ENCODE results near the gene DYNLRB1.
A peak's percentile ranks its signal among the peaks of the same experiment; 100 is the strongest.
"Not testable (repeated sequence)": the region's sequence is repeated elsewhere in the genome, so short reads cannot be mapped to it uniquely, and the experiment has no call there.

DYNLRB1 gene

GRCh38 chr20:34512266-34512954 lies 3.8 kb upstream of the DYNLRB1 start:
- DNase-seq = no peak

DNA sequence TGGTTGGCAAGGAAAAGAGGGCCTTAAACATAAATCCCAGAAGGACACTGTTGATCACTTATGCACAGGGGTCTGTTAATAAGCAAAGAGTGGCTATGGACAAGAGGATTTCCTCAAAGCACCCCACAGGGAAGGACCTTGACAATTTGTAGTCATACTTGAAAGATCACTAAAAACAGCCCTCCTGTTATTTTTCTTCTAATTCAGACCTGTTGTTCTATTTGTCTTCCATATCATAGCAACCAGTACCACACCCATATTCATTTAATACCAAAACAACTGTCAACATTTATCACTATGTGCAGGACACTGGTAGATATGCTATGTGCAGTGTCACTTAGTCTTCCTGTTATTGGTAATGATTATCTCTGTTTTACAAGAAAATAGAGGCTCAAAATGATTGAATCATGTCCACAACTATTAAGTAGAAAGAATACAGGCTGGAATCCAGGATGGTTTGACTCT lies 3.2 kb upstream of the DYNLRB1 start:
- no peak for DNase-seq

DNA sequence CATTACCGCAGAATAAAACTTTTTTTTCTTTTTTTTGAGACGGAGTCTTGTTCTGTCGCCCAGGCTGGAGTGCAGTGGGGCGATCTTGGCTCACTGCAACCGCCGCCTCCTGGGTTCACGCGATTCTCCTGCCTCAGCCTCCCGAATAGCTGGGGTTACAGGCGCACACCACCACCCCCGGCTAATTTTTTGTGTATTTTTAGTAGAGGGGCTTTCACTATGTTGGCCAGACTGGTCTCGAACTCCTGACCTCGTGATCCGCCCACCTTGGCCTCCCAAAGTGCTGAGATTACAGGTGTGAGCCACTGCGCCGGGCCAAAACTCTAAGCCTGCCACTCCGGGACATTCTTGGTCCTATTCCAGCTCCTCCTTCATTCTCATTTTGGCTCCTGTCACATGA lies 2.2 kb upstream of the DYNLRB1 start:
- not testable (repeated sequence) for DNase-seq

DNA sequence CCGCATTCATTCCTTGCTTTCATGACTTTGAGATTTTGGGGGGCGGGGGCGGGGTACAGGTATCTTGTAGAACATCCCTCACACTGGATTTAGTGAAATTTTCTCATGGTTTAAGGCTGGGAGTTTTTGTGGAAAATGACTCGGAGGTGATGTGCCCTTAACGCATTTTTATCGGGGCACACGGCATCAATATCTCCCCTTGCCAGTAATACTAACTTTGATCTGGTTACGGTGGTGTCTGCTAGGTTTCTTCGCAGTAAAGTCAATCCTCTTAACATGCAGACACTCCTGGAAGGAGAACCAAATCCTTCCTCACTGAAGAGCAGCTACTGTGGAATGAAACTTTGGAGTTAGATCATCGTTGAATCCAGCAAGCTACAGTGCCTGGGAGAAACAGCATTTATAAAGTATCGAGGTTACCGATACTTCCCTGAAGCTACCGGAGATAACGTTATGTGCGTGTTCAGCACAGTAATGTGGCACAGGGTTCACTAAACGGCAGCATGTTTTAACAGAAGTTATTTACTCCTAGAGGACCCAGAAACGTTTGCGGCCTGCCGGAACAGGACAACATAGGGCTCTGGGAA lies 1.2 kb upstream of the DYNLRB1 start:
- no peak for DNase-seq

GRCh38 chr20:34515484-34516246 lies 557 bp upstream of the DYNLRB1 start:
- DNase-seq = peak; percentile 73

DNA sequence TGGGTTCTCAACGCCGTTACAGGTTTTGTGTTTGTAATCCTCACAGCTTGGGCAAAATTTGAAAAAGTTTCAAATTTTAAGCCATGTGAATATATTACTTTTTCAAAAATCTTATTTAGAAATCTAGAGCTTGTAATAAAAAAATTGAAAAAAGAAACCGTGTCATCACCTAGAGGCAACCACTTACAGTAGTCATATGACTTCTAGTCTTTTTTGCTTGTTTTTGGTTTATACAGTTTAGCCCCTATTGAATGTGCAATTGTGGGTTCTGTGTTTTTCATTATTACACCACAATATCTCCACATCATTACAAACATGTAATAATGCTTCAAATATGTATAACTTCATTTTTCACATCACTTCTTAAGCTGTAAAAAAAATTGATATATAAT lies 888 bp downstream of the DYNLRB1 start:
- no peak for DNase-seq

DNA sequence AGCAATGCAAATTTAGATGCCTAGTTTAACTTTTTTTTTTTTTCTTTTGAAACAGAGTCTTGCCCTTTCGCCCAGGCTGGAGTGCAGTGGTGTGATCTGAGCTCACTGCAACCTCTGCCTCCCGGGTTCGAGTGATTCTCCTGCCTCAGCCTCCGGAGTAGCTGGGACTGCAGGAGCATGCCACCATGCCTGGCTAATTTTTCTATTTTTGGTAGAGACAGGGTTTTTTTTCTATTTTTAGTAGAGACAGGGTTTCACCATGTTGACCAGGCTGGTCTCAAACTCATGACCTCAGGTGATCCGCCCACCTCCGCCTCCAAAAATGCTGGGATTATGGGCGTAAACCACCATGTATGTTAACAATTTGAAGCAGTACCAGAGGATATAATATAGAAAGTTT lies 2.6 kb downstream of the DYNLRB1 start:
- DNase-seq = not testable (repeated sequence)

DNA sequence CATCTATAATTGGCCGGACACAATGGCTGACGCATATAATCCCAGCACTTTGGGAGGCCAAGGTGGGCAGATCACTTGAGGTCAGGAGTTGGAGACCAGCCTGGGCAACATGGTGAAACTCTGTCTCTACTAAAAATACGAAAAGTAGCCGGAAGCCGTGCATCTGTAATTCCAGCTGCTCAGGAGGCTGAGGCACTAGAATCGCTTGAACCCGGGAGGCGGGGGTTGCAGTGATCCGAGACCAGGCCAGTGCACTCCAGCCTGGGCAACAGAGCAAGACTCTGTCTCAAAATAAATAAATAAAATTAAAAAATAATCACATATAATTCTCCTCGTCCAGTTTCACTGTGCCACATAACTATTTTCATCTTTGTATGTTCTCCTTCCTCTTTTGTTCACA lies 3.6 kb downstream of the DYNLRB1 start:
- DNase-seq = not testable (repeated sequence)

DNA sequence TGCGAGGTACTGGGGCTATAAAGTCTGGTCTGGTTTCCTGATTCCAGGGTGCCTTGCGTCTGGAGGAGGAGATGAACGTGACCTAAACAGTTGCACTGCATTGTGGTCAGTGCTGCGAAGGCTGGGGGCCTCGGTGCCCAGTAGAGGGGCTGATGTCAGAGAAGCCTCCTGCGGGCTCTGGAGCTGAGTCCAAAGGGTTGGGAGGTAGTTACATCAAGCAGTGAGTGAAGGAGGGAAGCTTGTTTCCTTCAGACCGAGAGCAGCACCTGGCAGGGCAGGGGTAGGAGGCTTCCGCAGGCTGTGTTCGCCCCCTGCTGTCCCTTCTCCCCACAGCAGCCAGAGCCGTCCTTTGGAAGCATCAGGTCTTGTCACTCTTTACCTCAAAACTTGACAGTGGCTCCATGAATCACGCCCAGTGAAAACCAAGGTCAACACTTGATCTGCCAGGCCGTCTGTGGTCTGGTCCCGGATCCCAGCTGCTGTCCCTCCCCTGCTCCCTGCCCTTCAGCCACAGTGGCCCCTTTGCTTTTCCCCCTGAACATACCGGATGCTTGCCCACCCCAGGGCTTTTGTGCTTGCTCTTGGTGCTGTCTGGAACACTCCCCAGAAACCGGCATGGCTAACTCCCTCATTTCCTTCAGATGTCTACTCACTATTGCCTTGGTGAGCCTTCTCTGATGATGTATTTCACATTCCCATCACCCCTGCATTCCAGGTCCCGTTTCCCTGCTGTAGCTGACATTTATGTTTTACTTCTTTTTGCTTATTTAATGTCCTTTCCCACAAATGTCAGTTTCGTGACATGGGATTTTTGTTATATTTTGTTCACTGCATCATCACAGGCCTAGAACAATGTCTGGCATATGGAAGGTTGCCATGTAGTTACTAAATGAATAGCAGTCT lies 7.0 kb downstream of the DYNLRB1 start:
- DNase-seq = peak; percentile 53

DNA sequence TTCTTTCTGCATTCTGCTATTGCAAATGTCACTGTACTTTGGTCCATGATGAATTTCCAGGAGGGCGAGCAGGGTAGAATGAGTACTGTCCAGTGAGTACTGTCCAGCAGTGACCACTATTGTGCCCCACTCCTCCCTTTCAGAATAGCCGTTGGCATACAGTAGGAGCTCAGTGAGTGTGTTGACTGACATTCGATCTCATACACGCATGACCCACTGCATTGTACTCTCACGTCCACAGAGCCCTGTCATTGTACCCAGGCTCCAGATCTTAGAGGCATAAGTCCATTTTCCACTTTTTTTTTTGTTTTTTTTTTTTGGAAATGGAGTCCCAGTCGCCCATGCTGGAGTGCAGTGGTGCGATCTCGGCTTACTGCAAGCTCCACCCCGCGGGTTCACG lies 8.2 kb downstream of the DYNLRB1 start:
- DNase-seq = no peak

GRCh38 chr20:34525342-34525708 lies 9.1 kb downstream of the DYNLRB1 start:
- DNase-seq = no peak

GRCh38 chr20:34525709-34526416 lies 9.6 kb downstream of the DYNLRB1 start:
- no peak for DNase-seq

DNA sequence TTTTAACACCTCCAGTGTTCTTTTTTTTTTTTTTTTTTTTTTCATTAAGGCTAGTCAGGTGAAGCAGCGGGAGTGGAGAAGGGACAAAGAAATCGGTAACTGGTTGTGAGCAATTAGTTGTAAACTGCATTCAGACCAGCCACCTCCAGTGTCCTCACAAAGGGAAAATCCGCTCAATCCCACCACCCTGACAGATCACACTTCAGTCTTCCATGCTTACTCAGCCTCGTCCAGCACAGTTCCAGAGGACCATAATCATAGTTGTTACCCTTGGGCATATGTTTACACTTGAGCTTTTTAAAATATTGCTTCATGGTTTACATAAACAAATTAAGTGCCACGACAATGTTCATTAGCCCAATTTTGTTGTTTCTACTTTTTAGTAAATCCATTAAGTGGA lies 10.2 kb downstream of the DYNLRB1 start:
- no peak for DNase-seq

DNA sequence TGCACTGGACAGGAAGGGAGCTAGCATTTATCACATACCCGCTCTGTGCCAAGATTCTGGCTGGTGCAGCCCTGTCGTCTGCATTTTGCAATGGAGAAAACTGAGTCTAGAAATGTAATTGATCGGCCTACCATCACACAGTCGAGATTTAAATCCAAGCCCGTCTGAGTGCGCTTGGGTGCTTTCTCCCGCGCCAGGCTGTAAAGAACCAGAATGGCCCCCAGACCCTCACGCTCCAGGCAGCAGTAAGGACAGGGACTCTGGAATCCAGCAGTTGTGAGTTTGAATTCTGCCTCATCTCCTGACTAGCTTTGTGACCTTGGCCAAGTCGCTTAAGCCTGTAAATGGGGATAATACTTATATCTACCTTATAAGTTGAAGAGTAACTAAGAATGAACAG lies 10.8 kb downstream of the DYNLRB1 start:
- no peak for DNase-seq

DNA sequence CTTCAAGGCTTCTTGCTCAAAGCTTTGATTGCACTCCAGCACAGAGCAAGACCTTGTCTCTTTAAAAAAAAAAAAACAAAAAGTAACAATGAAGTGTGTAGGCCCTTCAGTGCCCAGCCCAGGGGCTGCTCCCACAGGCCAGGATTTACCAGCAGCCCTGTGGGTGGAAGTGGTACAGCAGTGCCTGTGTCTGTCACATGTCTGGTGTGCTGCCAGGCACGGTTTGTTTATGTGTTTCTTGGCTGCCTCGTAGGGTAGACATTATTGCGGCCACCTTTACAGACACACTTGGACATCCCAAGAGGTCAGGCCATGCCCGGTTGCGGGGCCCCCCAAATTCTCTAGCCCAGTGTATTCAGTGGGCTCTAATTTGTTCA lies 12.7 kb downstream of the DYNLRB1 start:
- DNase-seq = no peak

DNA sequence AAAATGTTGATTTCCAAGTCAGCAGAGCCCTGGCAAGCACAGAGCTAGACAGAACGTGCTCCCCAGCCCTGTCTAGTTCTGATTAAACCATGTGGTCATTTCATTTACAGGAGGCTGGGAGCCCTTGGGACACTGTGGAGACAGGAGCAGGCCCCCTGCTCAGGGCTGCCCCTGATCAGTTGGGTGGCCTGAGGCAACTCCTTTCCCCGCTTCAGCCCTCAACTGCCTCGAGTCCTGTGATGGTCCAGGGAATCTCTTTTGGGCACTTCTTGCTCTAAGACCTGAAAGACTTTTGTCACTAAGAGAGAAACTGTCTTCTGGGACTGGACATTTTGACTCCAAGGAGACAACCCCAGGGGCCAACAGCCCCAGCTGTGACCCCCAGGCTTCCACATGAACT lies 13.5 kb downstream of the DYNLRB1 start:
- DNase-seq = no peak

DNA sequence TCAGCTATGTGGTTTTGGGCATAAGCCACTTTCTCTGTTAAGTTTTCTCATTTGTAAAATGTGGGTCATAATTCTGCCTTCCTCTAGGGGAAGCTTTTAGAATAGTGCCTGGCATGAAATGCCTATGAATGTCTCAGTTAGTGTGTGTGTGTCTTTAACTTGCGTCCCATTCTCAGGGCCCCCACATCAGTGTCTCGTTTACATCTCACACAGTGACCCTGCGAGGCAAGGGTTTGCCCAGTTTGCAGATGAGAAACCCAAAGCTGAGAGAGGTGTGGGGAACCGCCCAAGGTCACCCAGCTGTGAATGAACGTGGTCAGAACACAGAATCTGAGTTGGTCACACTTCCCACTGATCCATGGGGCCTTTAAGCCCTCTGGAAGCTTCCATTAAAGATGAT lies 14.1 kb downstream of the DYNLRB1 start:
- DNase-seq = no peak

GRCh38 chr20:34531608-34532265 lies 15.5 kb downstream of the DYNLRB1 start:
- no peak for DNase-seq

- no peak for DNase-seq
Measured at GRCh38 chr20:34532320-34532719, 16.1 kb downstream of the DYNLRB1 start.

DNA sequence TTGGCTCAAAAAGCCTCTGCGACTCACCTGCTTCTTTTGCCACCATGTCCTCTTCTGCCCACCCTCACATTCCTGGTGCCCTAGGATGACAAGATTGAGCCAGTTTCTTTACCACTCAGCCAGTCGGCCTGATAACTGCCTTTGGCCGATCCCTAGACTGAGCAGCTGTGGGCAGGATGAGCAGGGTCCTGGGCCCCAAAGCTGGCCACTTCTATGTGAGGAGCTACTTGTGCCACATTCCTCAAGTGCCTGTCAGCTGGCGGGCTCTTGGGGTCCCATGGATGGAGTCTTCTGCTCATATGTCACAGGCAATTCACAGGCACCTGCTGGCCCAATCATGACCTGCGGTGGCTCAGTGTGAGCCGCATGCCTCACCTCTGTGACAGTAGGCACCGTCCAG lies 16.5 kb downstream of the DYNLRB1 start:
- no peak for DNase-seq

DNA sequence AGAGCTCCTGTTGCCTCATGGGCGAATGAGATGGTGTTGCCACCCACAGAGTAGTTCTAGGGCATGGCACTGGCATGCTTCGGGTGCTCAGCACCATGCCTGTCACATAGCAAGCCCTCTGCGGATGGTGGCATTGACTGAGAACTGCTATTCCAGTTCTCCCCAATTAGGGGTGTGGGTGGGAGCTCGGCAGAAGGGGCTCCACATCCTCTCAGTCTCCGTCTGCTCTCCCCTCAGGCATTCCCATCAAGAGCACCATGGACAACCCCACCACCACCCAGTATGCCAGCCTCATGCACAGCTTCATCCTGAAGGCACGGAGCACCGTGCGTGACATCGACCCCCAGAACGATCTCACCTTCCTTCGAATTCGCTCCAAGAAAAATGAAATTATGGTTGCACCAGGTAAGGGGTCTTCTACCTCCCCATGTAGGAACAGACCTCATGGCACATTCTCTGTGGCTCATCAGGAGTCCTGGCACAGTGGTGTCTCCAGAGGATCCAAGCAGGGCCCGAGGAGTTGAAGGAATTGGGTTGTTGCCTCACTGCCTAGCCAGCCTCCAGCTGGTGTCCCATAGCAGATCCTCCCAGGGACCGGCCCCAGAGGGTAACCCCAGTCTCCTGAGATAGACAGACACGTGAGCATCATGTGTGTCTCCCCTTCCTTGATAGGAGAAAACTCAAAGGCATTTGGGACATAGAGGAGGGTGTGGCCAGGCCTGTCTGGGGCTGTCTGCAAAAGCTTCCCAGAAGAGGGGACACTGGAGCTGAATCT lies 18.4 kb downstream of the DYNLRB1 start:
- DNase-seq = no peak
